Stimulated activated naive CD8-positive, alpha-beta T cell treated with anti-CD3 and anti-CD28 coated beads, Interleukin-15, Interleukin-2, amounts not matched to agents 100 U/mL and 50 U/mL, for 24 hours (primary cell): ENCODE data around the gene THAP9.

Experiments
- ATAC-seq: fragments of 150-1000 bp; cut with Tn5 transposase; one replicate; pipeline ENCODE4 v1.10.0; 2021
- DNase-seq: peaks from one replicate; pipeline ENCODE4 v3.0.0; 2021

THAP9 gene

GRCh38 chr4:82957045-82957444, 56.5 kb downstream of the THAP9 start:
- DNase-seq, result no peak
- no peak for ATAC-seq

DNA sequence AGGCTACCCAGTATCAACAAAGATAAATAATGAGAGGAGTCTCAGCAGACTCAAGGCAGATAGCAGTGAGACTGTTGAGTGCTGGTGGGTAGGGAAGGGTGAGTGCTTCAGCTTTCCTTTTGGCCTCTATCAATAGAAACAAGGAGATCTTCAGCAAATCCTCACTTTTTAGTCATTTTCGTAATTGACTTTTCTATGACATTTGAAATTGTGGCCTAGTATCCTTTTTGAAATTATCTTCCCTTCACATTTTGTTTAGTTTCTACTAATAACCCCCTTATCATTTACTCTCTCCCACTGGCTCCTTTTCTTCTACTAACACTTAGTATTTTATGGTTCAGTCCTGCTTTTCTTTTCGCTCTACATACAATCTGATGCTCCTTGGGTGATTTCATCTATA, 65.2 kb downstream of the THAP9 start:
- no peak for ATAC-seq
- no peak for DNase-seq

- ATAC-seq, result no peak
Observed at GRCh38 chr4:82968972-82969371, 68.4 kb downstream of the THAP9 start.

DNA sequence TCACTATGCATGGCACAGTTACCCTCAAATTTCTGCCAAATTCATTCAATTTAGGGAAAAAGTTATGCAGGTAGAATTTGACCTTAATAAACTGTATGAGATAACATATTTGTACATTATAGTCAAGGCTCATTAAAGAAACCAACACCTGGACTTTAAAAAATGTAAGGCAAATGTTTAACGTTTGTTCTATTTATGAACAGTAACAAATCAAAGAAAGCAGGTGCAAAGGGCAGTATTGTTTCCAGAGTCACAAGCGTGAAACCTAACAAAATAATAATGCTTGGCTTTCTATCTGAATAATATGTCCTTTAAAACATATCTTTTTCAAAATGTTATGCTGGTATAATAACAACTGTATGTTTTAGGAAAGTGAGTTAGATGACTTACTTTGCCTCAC, 68.9 kb downstream of the THAP9 start:
- ATAC-seq, result no peak

More at GRCh38 chr4:82968972-82969371, 68.4 kb downstream of the THAP9 start:
- no peak for DNase-seq

More for the DNA sequence above, 68.9 kb downstream of the THAP9 start:
- DNase-seq, result no peak
